ENCODE data around the gene VTCN1. TPM values are rescaled to one million over a fixed set of nuclear protein-coding genes. Genes with fewer than 3 reads are reported as not detected.
A peak's percentile ranks its signal among the peaks of the same experiment; 100 is the strongest.
"Not testable (repeated sequence)": the region's sequence is repeated elsewhere in the genome, so short reads cannot be mapped to it uniquely, and the experiment has no call there.

VTCN1 gene
- total RNA-seq, 1 donor from 2014 or later, result 0.77 TPM

GRCh38 chr1:117120774-117121588 lies 89.7 kb downstream of the VTCN1 start:
- Histone ChIP-seq H3K4me1 (peaks cover 15% of the 10 kb centered on the region), H3K4me3 (peak overlapping the region; percentile 68), H3K27me3 (ENCODE audit: low read depth) (no peaks in the 10 kb centered on the region), H3K36me3 (no peaks in the 10 kb centered on the region), H3K9me3 (no peaks in the 10 kb centered on the region), H3K27ac (peak overlapping the region; percentile 88)
- no peak for DNase-seq
- no peak for TF ChIP-seq CTCF (IDR thresholded peaks at IDR 0.05)
- intact Hi-C loops (cut with DNase I), result no loop called here
- peak; percentile 45 to 54 for ATAC-seq

- H3K4me1 ChIP-seq, result peaks cover 15% of the 10 kb centered on the region
- H3K4me3 ChIP-seq; intact Hi-C loops (cut with DNase I); DNase-seq; H3K27me3 ChIP-seq (ENCODE audit: low read depth); H3K36me3 ChIP-seq; H3K9me3 ChIP-seq; H3K27ac ChIP-seq; ATAC-seq: not testable (repeated sequence)
Measured at GRCh38 chr1:117119144-117119543, 91.6 kb downstream of the VTCN1 start.

GRCh38 chr1:117118137-117118536 lies 92.6 kb downstream of the VTCN1 start:
- H3K27me3 ChIP-seq (ENCODE audit: low read depth), result no peaks in the 10 kb centered on the region
- ATAC-seq, result no peak
- no peak overlapping the region for H3K27ac ChIP-seq
- intact Hi-C loops (cut with DNase I), result no loop called here
- peaks cover 15% of the 10 kb centered on the region for H3K4me1 ChIP-seq
- no peaks in the 10 kb centered on the region for H3K9me3 ChIP-seq
- no peak for TF ChIP-seq CTCF (IDR thresholded peaks at IDR 0.05)
- H3K4me3 ChIP-seq, result no peak overlapping the region
- no peaks in the 10 kb centered on the region for H3K36me3 ChIP-seq
- no peak for DNase-seq

GRCh38 chr1:117117697-117118096 lies 93.0 kb downstream of the VTCN1 start:
- intact Hi-C loops (cut with DNase I), result no loop called here
- H3K4me1 ChIP-seq, result peaks cover 15% of the 10 kb centered on the region
- H3K4me3 ChIP-seq, result no peak overlapping the region
- DNase-seq, result no peak
- no peaks in the 10 kb centered on the region for H3K27me3 ChIP-seq (ENCODE audit: low read depth)
- TF ChIP-seq CTCF (IDR thresholded peaks at IDR 0.05), result no peak
- H3K36me3 ChIP-seq, result no peaks in the 10 kb centered on the region
- no peak overlapping the region for H3K27ac ChIP-seq
- H3K9me3 ChIP-seq, result no peaks in the 10 kb centered on the region
- ATAC-seq, result no peak

GRCh38 chr1:117116784-117117130 lies 94.0 kb downstream of the VTCN1 start:
- Histone ChIP-seq H3K27me3 (ENCODE audit: low read depth) (no peaks in the 10 kb centered on the region), H3K36me3 (no peaks in the 10 kb centered on the region), H3K4me3 (no peak overlapping the region), H3K4me1 (peaks cover 9% of the 10 kb centered on the region), H3K27ac (no peak overlapping the region), H3K9me3 (no peaks in the 10 kb centered on the region)
- ATAC-seq (no peak), DNase-seq (no peak)
- intact Hi-C loops (cut with DNase I), result no loop called here
- no peak for TF ChIP-seq CTCF (IDR thresholded peaks at IDR 0.05)

GRCh38 chr1:117116090-117116783 lies 94.5 kb downstream of the VTCN1 start:
- intact Hi-C loops (cut with DNase I), result no loop called here
- no peaks in the 10 kb centered on the region for H3K27me3 ChIP-seq (ENCODE audit: low read depth)
- DNase-seq, result no peak

More at GRCh38 chr1:117116090-117116783, 94.5 kb downstream of the VTCN1 start:
- no peak overlapping the region for H3K4me3 ChIP-seq
- H3K9me3 ChIP-seq, result no peaks in the 10 kb centered on the region
- H3K27ac ChIP-seq, result no peak overlapping the region
- H3K4me1 ChIP-seq, result peaks cover 9% of the 10 kb centered on the region
- no peak for TF ChIP-seq CTCF (IDR thresholded peaks at IDR 0.05)
- ATAC-seq, result no peak
- H3K36me3 ChIP-seq, result no peaks in the 10 kb centered on the region

All from lower lobe of right lung (tissue), 2 donors.